ENCODE results near the gene MFAP4.
A peak's percentile ranks its signal among the peaks of the same experiment; 100 is the strongest.

The MFAP4 gene

GRCh38 chr17:19372011-19372370, 15.0 kb downstream of the MFAP4 start:
- no peak for DNase-seq (ENCODE audit: low read depth in 3 of 3, low spot score in 1 of 3)

DNA sequence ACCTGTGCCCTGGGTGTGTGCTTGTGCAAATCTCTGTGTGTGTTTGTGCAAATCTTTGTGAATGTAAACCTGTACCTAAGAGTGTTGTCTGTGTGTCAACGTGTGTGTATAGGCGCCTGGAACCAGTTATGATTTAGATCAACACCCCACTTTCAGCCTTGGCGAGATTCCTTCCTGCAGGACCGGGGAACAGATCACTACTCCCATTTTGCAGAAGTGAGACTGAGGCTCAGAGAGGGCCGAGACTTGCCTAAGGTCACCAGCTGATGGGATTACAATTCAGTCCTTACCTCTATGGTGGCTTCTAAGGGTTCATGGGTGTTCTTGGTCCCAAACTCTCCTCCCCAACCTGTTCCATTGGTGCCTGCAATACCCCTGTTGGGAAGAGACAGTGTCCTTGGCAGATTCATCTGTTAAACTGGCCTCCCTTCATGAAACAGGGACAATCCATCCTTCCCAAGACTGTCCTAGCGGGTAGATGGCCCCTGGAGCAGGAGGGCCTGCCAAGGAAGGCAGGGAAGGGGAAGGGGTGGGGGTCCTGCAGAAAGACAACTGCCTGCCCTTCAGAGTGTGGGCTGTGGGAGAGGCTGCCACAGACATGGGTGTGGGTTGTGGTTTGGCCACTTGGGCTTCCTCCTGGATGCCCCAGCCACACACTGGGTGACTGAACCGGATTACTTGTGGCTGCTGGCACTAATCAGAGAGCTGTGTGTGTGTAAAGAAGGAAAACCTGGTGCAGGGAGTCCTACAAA, 15.6 kb downstream of the MFAP4 start:
- no peak for DNase-seq (ENCODE audit: low read depth in 3 of 3, low spot score in 1 of 3)

DNA sequence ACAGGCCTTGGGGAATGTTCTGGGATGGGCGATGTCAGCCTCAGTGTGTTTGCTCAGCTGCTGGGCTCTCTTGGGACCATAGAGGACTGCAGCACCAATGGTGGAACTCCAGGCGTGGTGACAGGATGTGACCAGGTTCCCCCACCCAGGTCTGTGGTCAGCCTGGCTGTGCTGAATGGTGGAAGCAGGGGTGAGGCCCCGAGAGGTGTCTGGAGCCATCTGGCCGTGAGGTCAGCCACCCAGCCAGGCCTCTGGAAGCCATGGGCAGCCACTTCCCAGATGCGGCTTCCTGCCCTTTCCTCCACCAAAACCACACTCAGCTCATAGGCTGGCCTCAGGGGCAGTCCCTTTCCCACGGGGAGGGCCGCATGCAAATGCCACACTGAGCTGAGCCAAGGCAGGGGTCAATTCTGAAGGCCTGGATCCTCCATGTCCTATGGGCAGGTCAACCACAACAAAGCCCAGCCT, 16.5 kb downstream of the MFAP4 start:
- no peak for DNase-seq (ENCODE audit: low read depth in 3 of 3, low spot score in 1 of 3)

DNA sequence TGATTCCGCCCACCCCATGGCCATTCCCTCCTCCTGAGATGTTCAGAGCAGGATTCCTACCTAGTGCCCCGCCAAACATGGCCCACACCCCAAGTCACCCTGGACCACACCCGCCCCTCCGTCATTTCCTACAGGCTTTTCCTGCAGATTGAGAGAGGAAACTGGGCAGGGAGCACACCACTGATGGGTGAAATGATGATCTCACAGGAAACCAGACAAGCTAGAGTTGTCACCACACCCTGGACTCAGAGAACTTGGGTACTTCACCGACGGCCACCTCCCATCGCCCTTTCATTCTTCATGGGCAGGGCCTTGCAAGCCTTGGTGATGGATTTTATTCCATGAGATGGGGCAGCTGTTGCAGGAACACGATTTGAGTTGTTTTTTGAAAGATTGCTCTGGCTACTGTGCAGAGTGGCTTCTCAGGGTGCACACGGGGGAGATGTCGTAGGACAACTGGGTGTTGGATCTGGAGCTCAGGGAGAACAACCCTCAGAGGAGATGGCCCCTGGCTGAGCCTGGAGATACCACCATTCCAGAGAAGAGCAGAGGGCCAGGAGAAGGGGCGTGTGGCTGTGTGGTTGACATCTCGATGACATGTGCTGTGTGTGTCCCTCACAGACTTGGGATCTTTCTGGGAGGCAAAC, 17.0 kb downstream of the MFAP4 start:
- no peak for DNase-seq (ENCODE audit: low read depth in 3 of 3, low spot score in 1 of 3)

DNA sequence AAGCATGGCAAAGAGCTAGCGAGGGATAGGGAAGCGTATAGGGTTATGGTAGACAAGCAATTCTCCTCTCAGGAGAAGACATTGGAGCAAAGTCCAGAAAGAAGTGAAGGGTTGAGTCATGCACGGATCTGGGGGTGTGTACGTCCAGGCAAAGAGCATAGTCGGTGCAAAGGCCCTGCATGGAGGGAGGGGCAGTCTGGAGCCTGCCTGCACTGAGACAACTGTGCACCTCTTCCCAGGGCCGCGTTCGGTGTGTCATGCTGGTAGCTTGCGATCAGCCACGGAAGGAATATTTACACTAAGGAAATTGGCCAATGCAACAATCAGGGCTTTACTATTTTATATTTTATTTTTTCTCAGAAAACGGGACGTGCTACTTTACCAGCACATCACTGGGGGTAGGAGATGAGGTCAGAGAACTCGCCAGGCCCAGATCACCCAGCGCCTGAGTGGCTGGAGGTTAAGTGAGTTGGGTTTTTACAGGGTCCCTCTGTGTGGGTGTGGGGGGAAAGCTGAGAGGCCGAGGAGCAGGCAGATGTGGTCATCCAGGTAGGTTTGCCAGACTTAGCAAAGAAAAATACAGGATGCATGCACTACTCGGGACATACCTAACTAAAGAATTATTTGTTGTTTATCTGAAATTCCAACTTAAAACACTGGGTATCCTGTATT, 17.7 kb downstream of the MFAP4 start:
- no peak for DNase-seq (ENCODE audit: low read depth in 3 of 3, low spot score in 1 of 3)

DNA sequence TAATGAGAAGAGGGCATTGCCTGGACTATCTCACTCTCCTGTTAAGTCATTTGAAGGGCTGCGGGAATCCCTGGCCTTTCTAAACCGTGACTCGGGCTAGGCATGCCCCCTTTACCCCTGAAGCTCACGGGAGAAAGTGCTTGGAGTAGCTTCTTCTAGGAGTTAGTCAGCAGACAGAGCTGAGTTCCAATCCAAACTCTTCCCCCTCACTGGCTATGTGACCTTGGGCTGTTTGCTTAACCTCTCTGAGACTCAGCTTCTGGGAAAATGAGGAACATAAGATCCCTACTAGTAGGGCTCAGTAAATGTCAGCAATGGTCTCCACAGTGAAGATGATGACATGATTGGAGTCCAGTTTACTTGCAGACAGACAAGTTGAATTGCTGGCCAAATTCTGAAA, 18.8 kb downstream of the MFAP4 start:
- no peak for DNase-seq (ENCODE audit: low read depth in 3 of 3, low spot score in 1 of 3)

GRCh38 chr17:19366637-19366972, 20.4 kb downstream of the MFAP4 start:
- DNase-seq (ENCODE audit: low read depth in 3 of 3, low spot score in 1 of 3): no peak

GRCh38 chr17:19365833-19366636, 21.0 kb downstream of the MFAP4 start:
- no peak for DNase-seq (ENCODE audit: low read depth in 3 of 3, low spot score in 1 of 3)

GRCh38 chr17:19365499-19365817, 21.5 kb downstream of the MFAP4 start:
- DNase-seq (ENCODE audit: low read depth in 3 of 3, low spot score in 1 of 3): no peak

- DNase-seq (ENCODE audit: low read depth in 3 of 3, low spot score in 1 of 3): no peak
Measured at GRCh38 chr17:19364699-19365498, 22.1 kb downstream of the MFAP4 start.

- no peak for DNase-seq (ENCODE audit: low read depth in 3 of 3, low spot score in 1 of 3)
Measured at GRCh38 chr17:19363460-19364035, 23.4 kb downstream of the MFAP4 start.

DNA sequence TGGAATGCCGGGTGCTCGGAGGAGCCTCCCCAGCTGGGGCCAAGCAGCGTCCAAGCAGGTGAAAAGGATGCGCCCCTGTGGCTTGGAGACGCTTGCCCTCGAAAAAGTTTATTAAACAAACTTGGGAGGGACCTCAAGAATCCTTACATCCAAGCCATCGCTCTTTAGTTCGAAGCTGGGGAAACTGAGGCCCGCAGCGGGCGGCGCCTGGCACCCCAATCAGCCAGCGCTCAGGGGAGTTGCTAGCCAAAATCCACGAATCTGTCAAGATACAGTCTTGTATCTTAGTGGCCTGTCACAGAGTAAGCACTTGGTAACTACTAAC, 23.9 kb downstream of the MFAP4 start:
- DNase-seq (ENCODE audit: low read depth in 3 of 3, low spot score in 1 of 3): no peak

DNA sequence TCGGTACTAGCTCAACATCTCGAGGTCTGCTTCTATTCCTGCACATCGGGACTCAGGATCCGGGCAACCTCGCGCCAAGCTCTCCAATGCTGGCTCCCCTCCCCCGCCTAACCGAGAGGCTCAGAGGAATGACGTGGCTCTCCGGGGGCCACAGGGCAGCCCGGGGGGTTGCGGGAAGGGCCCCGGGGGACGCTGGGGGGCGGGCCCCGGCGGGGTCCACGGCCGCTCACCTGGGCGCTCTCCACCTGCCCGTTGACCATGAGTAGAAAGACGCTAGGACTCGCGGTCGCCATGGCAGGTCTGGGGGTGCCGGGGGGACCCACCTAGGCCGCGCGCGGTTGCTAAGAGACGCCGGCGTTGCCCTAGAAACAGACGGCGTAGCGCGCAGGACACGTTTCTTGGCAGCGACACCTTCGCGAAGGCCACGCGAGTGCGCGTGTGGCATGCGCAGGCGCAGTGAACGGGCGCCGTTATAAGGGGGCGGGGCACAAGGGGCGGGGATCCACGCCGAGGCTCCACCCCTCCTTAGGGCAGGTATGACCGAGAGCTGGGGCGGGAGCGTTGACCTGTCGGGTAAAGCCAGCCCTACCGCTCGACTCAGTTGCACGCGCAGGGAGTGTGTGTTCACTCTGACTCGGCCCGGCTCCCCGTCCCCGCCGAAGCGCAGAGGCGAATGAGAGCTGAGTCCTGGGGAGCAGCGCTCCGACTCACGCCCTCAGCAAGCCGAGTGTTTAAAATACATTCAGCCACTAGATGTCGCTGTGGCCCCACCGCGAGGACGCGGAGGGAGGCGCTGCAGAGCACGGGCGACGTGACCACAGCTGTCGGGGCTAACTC, 24.5 kb downstream of the MFAP4 start, which contains the start of gene B9D1:
TSS of gene B9D1 (minus strand) at position 447 of the 837 bp plus-strand sequence. CDS start at position 293, 154 bp downstream.
- peak; percentile 84 to 96 (median 93) for DNase-seq (ENCODE audit: low read depth in 3 of 3, low spot score in 1 of 3)

GRCh38 chr17:19361944-19362276, 25.1 kb downstream of the MFAP4 start:
- DNase-seq (ENCODE audit: low read depth in 3 of 3, low spot score in 1 of 3): no peak

- no peak for DNase-seq (ENCODE audit: low read depth in 3 of 3, low spot score in 1 of 3)
Measured at GRCh38 chr17:19361326-19361725, 25.7 kb downstream of the MFAP4 start.

DNA sequence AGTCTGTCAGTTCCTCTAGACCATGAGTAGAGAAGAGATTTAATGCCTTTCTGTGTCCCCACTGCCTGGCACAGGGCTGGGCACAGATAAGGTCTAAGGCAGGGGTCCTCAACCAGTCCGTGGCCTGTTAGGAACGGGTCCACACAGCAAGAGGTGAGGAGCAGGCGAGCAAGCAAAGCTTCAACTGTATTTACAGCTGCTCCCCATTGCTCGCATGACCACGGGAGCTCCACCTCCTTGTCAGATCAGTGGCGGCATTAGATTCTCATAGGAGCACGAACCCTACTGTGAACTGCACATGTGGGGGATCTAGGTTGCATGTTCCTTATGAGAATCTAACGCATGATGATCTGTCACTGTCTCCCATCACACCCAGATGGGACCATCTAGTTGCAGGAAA, 26.2 kb downstream of the MFAP4 start:
- no peak for DNase-seq (ENCODE audit: low read depth in 3 of 3, low spot score in 1 of 3)

DNA sequence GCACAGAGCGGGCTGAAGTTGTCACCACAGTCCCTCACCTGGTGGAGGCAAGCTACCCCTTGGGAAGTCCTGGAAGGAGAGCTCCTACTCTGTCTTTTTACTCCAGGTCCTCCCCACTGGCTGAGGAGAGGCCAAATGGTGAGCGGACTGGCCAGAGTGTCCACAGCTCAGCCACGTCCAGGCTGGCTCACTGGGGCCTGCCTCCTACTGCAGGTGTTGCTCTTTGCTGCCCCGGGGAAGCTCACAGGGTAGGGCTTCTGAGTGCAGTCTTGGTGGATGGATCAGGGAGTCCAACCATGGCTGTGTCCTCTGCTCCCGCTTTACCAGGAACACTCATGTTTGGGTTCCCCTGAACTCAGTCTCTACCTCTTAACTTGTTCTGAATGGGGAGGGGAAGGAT, 27.1 kb downstream of the MFAP4 start:
- DNase-seq (ENCODE audit: low read depth in 3 of 3, low spot score in 1 of 3): no peak

DNA sequence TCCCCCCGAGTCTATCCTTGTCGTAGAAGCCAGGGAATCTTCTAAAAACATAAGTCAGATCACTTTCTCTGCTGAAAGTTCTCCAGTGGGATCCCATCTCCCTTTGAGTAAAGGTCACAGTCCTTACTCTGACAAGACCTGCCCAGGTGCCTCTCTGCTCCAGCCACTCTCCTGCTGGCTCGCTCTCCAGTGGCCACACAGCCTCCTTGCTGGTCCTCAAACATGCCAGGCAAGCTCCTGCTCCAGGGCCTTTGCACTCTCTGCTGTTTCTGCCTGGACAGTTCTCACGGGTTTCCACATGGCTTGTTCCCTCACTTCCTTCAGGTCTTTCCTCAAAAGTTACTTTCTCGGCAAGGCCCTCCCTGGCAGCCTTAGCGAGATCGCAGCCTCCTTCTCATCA, 27.8 kb downstream of the MFAP4 start:
- DNase-seq (ENCODE audit: low read depth in 3 of 3, low spot score in 1 of 3): no peak

DNA sequence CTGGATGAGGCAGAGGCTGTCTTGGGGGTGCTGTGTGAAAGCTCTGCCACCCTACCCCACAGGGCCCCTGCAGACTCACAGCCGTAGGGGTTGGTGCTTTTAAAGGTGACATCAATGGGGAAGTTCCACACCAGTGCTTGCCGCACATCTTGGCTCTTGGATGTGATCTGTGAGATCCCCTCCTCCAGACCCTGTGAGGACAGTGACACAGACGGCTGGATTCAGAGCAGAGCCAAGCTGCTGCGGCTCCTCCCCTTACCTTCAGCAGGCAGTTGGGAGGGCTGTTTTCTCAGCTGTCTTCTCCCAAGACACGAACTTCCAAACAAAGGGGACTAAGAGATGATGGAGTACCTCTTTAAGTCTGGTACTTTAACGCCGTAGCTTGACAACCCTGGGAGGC, 29.2 kb downstream of the MFAP4 start:
- no peak for DNase-seq (ENCODE audit: low read depth in 3 of 3, low spot score in 1 of 3)

- DNase-seq (ENCODE audit: low read depth in 3 of 3, low spot score in 1 of 3): no peak
Measured at GRCh38 chr17:19357351-19357750, 29.6 kb downstream of the MFAP4 start.
